A549 treated with GW870086 at 1 μM for 4 hours (cell line): ENCODE data around the gene MMP24OS. TPM values are rescaled to one million over a fixed set of nuclear protein-coding genes. Genes with fewer than 3 reads are reported as not detected.

Experiments used
- total RNA-seq: library from RNA; stranded (reverse); fragments of 200-300 nt; extraction: Qiagen RNA extraction; gene quantifications from 5 replicates; pipeline ENCODE4 v1.2.3, GENCODE V29; 2022; ENCODE audit warnings: low read depth

MMP24OS gene
- 56.9 to 98.0 TPM (median 82.6 TPM) in 5 replicates for total RNA-seq

GRCh38 chr20:35277531-35278395 lies at the start of gene MMP24OS:
Gene MMP24OS, minus strand, starts transcription at chr20:35278122. Its CDS starts 193 bp downstream, at chr20:35277929.

GRCh38 chr20:35291654-35292503 lies 14.0 kb upstream of the MMP24OS start, which contains the start of gene FAM83C:
Gene FAM83C, minus strand, starts transcription at chr20:35292425. Its CDS starts 121 bp downstream, at chr20:35292304.

DNA sequence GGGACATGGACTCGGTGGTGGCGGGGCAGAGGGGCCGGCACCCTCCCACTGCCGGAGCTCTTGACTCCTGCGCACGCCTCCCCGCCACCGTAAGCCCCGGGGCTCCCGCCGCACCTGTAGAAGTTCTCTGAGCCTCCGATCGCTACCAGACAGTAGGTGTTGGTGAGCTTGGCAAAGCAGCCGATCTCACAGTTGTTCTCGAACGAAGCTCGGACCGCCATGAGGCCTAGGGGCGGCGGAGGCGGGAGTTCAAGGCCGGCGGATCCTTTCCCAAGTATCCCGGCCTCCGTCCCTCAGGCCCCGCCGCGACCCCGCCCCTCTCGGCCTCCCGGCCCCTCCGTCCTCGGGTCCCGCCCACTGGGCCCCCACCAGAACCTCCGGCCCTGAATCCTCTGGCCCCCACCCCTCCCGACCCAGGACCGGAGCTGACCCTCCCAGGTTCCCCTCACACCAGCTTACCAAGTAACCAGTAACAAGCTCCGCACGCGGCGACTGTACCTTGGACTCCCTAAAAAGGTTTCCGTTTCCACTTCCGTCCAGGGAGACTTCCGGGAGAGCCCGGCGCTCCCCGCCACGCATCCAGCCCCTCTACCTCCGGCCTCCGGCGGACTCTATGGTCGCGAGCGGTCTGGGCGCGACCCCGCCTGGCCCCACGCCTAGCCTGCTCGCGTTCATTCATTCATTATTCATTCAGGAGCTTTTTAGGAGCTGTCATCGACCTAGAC lies 6.5 kb upstream of the MMP24OS start, which contains the start of gene EIF6:
Gene EIF6, minus strand, starts transcription at position 506 of the 725 bp plus-strand sequence. Its CDS starts 285 bp downstream, at position 221.

Other genes starting within 250 kb of the MMP24OS start
- gene TRPC4AP, start 185.3 kb downstream of the MMP24OS start, total RNA-seq = 57.0 to 62.5 TPM (median 60.6 TPM) in 5 replicates
- gene EDEM2, start 130.8 kb downstream of the MMP24OS start, total RNA-seq = 45.7 to 58.4 TPM (median 54.9 TPM) in 5 replicates
- 106 to 153 TPM (median 145 TPM) in 5 replicates for gene PROCR, start 106.0 kb downstream of the MMP24OS start, total RNA-seq
- gene MMP24, start 51.4 kb downstream of the MMP24OS start, total RNA-seq = 23.8 to 34.6 TPM (median 31.0 TPM) in 5 replicates
- gene EIF6, start 6.7 kb upstream of the MMP24OS start, total RNA-seq = 409 to 463 TPM (median 412 TPM) in 5 replicates
- gene FAM83C, start 14.3 kb upstream of the MMP24OS start, total RNA-seq = 0.06 to 0.14 TPM (median 0.08 TPM) in 5 replicates
- gene UQCC1, start 133.9 kb upstream of the MMP24OS start, total RNA-seq = 31.2 to 38.9 TPM (median 33.4 TPM) in 5 replicates
- gene GDF5, start 160.1 kb upstream of the MMP24OS start, total RNA-seq = 0.06 TPM in 1 of 5 replicates, not detected in the others
- 20.9 to 29.5 TPM (median 22.8 TPM) in 5 replicates for gene CEP250, start 177.5 kb upstream of the MMP24OS start, total RNA-seq